CD4-positive, alpha-beta T cell treated with Interferon gamma for 1 hour (primary cell): ENCODE measurements around the gene WDR64.

Experiments used
- DNase-seq: peaks from one replicate; pipeline ENCODE4 v3.0.0-alpha.2; 2020

The WDR64 gene

DNA sequence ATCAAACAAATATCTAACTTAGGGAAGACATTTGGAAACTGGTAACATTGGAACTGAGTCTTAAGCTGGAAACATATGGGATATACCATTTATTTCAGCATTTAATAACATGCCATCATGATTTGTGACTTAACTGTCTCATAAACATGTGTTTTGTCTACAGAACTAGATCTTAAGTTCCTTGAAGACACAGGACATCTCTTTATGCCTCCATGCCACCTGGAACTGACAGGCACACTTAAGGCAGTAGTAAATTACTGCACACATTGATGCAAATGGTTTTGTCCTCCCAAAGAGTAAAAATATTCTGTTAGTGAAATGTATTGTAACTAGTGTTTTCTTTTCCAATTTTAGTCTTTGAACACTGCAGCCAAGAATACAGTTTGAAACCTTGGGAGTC is 194.3 kb downstream of the WDR64 start:
- no peak for DNase-seq

DNA sequence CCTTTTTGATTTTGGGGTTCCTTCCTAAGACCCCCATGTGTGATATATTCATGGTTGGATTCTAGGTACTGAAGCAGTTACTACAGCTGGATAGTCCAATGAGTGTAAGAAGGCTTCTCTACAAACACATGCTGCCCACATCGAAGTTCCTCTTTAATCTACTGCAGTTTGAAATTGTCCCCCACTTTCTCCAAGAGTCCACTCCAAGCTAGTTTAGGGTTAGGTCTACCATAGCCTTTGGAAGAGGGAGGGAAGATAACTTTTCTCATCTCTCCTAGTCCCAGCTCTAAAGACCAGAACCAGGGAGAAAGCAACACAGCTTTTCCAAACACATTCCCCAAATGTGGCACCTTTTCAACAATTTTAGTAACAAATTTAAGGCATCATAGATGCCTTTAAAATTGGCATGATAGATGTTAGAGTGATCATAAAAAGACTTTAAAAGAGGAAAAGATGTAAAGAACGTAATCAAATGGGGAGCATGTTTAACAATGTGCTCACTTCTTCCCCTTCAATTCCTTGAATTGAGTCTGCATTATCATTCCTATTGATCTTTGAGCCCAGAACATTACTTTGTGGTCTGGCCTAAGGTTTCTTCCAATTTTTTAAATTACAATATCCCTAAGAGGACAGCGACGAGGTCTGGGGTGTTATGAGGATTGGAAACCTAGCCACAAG is 194.9 kb downstream of the WDR64 start:
- DNase-seq: no peak

DNA sequence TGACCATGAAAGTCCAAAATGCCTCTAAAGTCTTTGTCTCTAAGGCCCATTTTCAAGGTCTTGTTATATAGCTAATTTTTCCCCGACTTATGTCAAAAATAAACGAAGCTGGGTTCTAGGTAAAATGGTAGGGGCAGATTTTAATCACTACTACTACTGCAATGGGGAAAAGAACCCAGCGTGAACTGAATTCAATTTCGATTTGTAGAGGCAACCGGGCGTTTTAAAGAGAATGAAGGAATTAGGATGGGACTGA is 195.4 kb downstream of the WDR64 start:
- DNase-seq: no peak

DNA sequence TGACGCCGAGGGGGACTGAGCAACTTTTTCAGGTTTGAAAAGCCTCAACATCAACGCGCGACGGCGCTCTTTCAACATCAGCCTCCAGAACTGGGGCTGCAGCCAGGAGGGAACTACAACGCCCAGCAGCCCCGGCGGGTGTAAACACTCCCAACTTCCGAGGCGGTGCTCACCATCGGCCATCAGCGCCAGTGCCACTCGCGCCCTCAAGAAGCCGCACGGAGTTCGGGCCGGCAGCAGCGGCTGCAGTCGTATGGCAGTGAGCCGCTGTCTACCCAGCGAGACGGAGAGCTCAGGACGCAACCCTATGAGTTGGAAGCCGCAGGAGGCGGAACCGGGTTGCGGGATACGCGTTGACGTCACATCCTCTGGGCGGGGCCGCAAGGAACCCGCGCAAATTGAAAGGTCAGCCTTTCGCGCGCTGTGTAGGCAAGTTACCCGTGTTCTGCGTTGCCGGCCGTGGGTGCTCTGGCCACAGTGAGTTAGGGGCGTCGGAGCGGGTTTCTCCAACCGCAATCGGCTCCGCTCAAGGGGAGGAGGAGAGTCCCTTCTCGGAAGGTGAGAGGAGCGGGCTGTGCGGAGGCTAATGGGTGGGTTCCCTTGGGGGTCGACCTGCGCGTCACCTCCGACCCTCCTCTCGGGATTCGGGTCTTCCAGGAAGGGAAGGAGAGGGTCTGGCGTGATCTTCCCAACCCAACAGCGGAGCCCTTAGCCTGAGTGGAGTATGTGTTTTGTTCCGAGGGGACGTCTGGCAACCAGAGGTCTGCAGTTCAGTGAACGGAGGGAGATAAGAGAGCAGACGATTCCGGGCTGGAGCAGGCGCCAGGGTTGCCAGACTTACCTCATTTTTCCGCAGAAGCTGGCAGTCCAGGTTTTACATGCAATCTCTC is 196.0 kb downstream of the WDR64 start, which contains the start of gene EXO1:
EXO1 (plus strand) TSS at position 409 of the 890 bp plus-strand sequence. CDS start 2,222 bp downstream, outside the sequence.
- peak; percentile 89 for DNase-seq

DNA sequence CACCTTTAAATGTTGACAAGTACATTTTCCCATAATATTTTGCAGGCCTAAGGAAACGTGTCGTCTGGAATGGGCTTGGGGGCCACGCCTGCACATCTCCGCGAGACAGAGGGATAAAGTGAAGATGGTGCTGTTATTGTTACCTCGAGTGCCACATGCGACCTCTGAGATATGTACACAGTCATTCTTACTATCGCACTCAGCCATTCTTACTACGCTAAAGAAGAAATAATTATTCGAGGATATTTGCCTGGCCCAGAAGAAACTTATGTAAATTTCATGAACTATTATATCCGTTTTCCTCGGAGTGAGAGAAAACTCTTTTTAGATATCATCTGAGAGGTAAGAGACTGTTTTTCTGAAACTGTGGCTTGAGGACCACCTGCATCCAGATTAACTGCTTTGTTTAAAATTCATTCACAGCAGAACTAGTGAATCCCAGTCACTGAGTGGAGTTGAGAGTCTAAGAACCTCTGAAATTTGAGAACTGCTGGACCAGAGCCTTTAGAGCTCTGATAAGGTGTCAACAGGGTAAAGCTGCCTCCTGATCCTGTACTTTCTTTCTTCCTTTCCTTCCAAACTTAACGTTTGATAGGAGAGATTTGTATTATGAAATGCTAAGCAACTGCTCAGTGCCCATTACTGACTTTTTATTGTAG is 196.7 kb downstream of the WDR64 start:
- no peak for DNase-seq

DNA sequence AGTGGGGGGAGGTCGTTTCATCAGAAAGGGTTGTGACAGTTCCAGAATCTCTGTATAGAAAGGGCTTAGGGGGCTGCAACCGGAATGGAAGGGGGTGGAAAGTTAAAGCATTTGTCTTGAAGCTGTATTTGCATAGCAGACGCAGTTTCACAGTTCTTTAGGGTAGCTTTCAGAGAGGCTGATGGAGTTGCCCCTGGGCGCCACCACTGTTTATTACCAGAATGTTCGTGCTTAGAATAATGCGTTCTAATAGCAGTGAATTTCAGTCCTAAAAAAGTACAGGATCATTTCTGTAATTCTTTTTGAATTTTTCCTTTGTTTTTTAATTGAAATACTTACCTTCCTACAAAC is 197.2 kb downstream of the WDR64 start:
- no peak for DNase-seq
